ENCODE data around the gene RANBP1. TPM values are rescaled to one million over a fixed set of nuclear protein-coding genes. Genes with fewer than 3 reads are reported as not detected.

Gene RANBP1
- total and polyA plus RNA-seq, 12 donors = 31.8 to 71.7 (median 39.0) TPM

GRCh38 chr22:20080445-20080775 is 35.5 kb upstream of the RANBP1 start:
- intact Hi-C loops (cut with DNase I) = loop anchor here in 4 of 10 donors (2.0 to 5.0 kb wide), 3 partner anchors 58 to 63 kb away; partner anchors contain the start of genes TANGO2 (in 3 of the 4) and ARVCF (in 1 of the 4)
- Histone ChIP-seq H3K4me1 (peaks cover 31 to 57% (median 52%) of the 10 kb centered on the region in 9 donors), H3K27ac (peak overlapping the region; percentile 88 to 97 (median 94)), H3K27me3 (no peaks in the 10 kb centered on the region), H3K36me3 (peaks cover 0 to 4% (median 0%) of the 10 kb centered on the region in 9 donors), H3K4me3 (peak overlapping the region; percentile 68 to 99 (median 88)), H3K9me3 (no peaks in the 10 kb centered on the region)
- WGBS, 2 donors = 0 to 1% methylated on average over 27 to 34 of the region's 34 CpGs
- TF ChIP-seq, protein P1, sequence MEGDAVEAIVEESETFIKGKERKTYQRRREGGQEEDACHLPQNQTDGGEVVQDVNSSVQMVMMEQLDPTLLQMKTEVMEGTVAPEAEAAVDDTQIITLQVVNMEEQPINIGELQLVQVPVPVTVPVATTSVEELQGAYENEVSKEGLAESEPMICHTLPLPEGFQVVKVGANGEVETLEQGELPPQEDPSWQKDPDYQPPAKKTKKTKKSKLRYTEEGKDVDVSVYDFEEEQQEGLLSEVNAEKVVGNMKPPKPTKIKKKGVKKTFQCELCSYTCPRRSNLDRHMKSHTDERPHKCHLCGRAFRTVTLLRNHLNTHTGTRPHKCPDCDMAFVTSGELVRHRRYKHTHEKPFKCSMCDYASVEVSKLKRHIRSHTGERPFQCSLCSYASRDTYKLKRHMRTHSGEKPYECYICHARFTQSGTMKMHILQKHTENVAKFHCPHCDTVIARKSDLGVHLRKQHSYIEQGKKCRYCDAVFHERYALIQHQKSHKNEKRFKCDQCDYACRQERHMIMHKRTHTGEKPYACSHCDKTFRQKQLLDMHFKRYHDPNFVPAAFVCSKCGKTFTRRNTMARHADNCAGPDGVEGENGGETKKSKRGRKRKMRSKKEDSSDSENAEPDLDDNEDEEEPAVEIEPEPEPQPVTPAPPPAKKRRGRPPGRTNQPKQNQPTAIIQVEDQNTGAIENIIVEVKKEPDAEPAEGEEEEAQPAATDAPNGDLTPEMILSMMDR (IDR thresholded peaks at IDR 0.05) = no peak
- ATAC-seq = peak; percentile 26 to 53 (median 45)
- peak; percentile 47 to 70 for DNase-seq

- Histone ChIP-seq H3K27me3 (no peaks in the 10 kb centered on the region), H3K9me3 (no peaks in the 10 kb centered on the region), H3K27ac (peak overlapping the region; percentile 88 to 97 (median 94)), H3K4me3 (peak overlapping the region; percentile 68 to 99 (median 88)), H3K4me1 (peaks cover 32 to 57% (median 52%) of the 10 kb centered on the region in 9 donors), H3K36me3 (peaks cover 0 to 10% (median 4%) of the 10 kb centered on the region in 9 donors)
- TF ChIP-seq, protein P1 (IDR thresholded peaks at IDR 0.05) = no peak
- 8 to 11% methylated on average over 27 of the region's 27 CpGs for WGBS, 2 donors
- ATAC-seq (peak in 4 of 8 donors; percentile 1 to 21 (median 8)), DNase-seq (no peak)
- intact Hi-C loops (cut with DNase I) = loop anchor here in 4 of 10 donors (2.0 to 5.0 kb wide), 3 partner anchors 59 to 64 kb away; partner anchors contain the start of genes TANGO2 (in 3 of the 4) and ARVCF (in 1 of the 4)
Measured at GRCh38 chr22:20080776-20081654, 34.9 kb upstream of the RANBP1 start.

DNA sequence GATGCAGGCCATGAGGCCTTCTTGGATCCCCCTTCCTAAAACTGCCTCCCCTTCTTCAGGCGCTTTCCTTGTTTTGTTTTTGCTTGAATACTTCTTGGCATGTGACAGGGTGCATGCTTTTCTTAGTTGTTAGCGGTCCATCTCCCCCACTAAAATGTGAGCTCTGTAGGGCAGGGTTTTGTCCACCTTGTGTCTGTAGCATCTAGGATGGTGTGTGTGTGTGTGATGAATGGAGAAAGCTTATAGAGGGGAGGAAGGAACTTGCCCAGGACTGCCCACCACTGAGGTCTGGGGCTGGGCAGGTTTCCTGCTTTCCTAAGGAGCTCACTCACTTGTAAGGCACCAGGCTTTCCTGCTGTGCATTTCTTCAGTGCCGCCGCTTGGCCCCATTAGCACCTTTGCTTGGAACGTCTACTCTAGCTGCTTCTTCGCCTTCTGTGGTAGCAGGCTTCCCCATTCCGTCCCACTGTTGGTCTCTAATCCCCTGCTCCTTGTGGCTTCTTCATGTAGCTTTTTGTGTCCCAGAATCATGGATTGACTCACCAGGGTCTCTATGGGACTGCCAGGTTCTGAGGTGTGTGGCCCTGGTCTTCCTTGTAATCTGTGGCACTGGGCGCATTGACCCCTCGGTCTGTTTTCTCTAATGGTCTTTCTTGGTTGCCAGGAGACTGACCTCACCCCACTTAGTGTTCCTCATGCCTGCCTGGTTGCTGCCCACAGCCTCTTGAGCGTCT is 32.6 kb upstream of the RANBP1 start:
- ATAC-seq (no peak), DNase-seq (no peak)
- peaks cover 0 to 33% (median 26%) of the 10 kb centered on the region in 9 donors for H3K36me3 ChIP-seq
- TF ChIP-seq, protein P1 (IDR thresholded peaks at IDR 0.05) = no peak
- H3K27ac ChIP-seq = peak overlapping the region in 1 of 10 donors; percentile 35
- H3K27me3 ChIP-seq = no peaks in the 10 kb centered on the region
- intact Hi-C loops (cut with DNase I) = loop anchor here in 3 of 10 donors (5.0 kb wide), 2 partner anchors 61 to 66 kb away; partner anchors contain the start of genes TANGO2 (in 2 of the 3) and ARVCF (in 1 of the 3)
- 83 to 84% methylated on average over 10 of the region's 10 CpGs for WGBS, 2 donors
- no peak overlapping the region for H3K4me3 ChIP-seq
- no peaks in the 10 kb centered on the region for H3K9me3 ChIP-seq
- H3K4me1 ChIP-seq = peaks cover 32 to 57% (median 52%) of the 10 kb centered on the region in 9 donors

Data from heart right ventricle (tissue), 16 donors.